HG03378 (cell line): ENCODE measurements around the gene LIMK1.
"Not testable (repeated sequence)": the region's sequence is repeated elsewhere in the genome, so short reads cannot be mapped to it uniquely, and the experiment has no call there.

Experiments used
- ATAC-seq: cut with Tn5 transposase; IDR thresholded peaks from one replicate; pipeline ENCODE4 v1.9.1; 2021; ENCODE audit warnings: mild to moderate bottlenecking, moderate library complexity; ENCODE audit not compliant: unreplicated experiment

The LIMK1 gene

DNA sequence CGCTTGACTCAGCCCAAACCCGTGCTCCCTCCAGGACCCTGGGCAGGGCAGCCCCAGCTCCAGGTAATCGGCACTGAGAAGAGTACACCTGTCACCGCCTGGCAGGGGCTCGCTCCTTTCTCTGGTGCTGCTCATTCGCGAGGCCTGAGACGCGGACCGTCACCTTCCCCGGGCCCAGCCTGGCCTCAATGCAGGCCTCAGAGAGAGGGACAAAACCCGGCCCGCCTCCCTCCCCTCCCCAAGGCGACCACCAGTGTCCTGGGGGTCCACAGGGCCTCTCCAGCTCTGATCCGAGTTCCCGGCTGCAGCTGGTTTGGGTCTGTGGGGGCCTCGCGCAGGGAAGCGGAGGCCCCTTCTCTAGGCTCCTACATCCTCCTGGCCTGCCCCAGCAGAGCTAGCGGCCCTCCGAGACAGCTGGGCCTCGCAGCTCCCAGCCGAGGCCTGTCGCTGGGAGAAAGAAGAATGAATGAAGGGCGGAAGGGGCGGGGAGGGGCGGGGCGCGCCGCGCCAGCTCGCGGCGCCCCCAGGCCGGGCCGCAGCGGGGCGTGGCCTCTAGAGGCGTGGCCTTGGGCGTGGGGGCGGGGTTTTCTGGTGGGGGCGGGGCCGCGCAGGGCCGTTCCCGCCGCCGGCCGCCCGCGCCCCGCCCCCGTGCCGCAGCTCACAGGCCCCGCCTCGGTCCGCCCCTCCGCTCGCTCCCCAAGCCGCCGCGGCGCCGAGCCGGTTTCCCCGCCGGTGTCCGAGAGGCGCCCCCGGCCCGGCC lies at the start of gene LIMK1:
TSS of gene LIMK1 (plus strand) at position 688 of the 760 bp plus-strand sequence. CDS start 187 bp downstream, outside the sequence.
- no peak for ATAC-seq

DNA sequence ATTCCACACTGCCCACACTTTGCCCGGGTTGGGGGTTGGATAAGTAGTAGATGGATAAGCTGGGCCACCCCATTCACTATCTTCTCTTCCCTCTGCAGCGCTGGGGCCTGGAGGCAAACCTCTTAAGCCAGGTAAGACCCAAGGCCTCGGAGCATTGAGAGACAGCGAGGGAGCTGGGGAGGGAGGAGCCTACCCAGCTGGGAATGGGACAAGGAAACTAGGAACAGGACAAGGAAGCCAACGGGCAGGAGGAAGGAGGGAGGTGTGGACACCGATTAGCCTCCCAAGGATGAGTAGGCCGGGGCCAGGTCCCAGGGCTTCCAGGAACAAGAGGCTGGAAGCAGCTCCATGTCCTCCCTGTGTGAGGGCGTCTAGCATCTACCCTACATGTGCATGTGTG lies 46.0 kb upstream of the LIMK1 start:
- no peak for ATAC-seq

- no peak for ATAC-seq
Observed at GRCh38 chr7:74038194-74038961, 45.2 kb upstream of the LIMK1 start.

GRCh38 chr7:74039337-74039736 lies 44.3 kb upstream of the LIMK1 start:
- no peak for ATAC-seq

GRCh38 chr7:74040101-74040790 lies 43.4 kb upstream of the LIMK1 start:
- no peak for ATAC-seq

DNA sequence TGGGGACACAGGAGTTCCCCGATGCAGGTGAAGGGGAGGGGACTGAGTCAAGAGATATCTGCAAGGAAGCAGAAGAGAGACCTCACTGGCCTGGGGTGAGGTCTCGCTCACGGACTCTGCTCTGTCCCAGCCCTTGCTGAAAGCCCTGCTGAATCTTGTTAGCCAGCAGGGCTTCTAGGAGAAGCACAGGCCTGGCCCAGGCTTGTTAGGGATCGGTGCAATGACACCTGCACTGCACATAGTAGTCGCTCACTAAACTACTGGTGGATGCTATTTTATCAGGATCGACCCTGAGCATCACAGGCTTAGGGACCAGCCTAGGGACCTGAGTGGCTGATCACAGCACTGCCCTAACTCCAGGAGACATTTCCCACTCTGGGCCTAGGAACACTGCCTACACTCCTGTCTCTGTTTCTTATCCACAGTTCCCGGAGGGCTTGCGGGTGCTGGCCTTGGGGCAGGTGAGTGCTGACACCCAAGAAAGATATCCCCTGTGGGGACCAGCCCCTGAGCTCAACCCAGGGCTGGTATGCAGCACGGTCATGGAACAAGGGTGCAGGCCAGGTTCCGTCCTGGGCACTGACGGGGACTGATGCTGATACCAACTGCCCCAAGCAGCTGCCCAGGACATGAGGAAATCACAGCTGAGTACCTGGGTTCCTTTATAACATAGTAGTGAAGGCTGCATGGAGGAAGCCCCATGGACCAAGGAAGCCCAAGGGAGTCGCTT lies 42.6 kb upstream of the LIMK1 start:
- no peak for ATAC-seq

DNA sequence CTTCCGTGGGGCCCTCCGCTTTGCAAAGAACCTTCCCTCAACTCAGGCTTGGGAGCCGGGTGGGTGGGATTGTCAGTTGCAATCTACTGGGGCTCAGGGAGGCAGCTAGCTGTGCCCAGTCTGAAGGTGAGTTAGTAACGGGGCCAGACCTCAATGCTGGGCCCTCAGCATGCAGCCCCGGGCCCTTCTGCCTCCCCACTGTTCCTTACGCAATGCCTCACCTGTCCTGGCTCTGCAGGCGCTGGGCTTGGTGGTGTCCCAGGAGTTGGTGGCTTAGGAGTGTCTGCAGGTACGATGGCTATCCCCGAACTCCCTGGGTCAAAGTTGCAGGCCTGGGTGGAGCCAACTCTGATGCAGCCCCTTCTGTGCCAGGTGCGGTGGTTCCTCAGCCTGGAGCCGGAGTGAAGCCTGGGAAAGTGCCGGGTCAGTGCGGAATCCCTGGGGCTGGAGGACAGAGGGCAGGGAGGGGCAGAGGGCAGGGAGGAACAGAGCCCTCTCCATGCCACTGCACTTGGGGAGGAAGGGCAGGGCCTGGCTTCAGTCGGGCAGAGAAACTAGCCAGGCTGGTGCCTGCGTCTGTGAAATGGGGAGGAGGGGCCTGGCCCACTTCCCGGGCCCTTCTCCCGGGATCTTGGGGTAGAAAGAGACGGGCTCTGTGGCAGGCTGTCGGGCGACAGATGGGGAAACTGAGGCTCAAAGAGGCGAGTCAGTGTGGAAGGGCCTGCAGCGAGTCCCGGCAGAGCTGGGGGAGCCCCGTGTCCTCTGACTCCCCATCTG lies 40.7 kb upstream of the LIMK1 start:
- no peak for ATAC-seq

DNA sequence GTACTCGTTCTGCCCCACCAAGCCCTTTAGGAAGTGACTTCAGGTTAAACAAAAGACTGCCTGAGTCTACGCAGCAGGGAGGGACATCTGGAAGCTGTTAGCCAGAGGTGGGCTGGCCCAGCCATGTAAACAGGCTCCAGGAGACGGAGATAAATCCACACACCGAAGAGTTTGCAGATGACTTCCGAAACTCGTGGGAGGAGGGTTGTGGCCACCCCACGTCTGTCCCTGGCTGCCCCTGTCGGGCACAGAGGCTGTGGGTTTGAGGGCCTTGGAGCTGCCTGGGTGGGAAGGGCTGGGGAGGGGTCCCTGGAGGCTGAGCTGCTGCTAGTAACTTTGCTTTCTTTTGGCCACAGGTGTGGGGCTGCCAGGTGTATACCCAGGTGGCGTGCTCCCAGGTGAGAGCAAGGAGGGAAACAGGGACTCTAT lies 40.1 kb upstream of the LIMK1 start:
- no peak for ATAC-seq

DNA sequence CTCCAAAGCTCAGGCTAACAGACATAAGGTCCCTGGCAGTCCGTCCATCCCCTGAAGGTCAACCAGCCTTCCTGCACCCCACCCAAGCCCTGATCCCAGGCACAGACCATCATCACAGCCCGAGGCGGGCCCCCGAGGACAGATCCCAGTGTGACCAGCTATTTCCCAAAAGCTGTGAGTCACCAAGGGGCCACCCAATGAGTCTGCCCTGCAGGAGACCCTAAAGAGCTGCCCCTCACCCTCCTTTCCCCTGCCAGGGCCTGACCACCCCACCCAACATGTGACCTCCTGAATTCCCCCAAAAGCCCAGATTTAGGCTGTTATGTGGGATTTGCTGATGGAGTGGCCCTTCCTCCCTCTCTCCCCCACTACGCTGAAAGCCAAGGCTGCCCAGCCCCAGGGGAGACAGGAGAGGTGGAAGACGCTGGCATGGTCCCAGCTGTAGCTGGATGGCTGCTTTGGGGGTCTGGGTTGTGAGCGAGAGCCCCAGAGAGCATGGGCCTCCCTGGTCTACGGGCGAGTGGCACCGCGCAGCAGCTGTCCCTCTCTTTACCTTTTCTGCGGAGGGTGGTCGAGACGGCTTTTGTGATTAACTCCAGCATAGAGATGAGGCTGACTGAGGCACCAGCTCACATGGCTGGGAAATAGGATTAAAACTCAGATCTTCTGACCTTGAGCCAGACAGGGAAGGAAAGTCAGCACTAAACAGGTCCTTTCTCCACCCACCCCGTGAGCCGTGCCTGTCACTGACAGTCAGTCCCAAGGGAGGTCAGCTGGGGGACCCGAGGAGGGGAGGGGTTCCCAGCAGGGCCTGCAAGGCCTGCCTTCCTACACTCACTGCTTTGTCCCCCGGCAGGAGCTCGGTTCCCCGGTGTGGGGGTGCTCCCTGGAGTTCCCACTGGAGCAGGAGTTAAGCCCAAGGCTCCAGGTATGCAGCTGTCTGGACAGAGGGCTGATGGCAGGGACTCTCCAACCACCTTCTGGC lies 38.9 kb upstream of the LIMK1 start:
- no peak for ATAC-seq

DNA sequence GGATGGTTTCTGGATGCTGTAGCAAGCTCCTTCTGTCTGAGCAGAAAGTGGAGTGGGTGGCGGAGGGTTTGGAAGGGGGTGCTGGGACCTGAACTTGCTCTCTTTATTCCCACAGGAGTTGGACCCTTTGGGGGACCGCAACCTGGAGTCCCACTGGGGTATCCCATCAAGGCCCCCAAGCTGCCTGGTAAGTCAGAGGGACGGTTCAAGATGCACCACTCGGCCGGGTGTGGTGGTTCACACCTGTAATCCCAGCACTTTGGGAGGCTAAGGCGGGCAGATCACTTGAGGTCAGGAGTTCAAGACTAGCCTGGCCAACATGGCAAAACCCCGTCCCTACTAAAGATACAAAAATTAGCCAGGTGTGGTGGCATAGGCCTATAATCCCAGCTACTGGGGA lies 37.0 kb upstream of the LIMK1 start:
- ATAC-seq: not testable (repeated sequence)

DNA sequence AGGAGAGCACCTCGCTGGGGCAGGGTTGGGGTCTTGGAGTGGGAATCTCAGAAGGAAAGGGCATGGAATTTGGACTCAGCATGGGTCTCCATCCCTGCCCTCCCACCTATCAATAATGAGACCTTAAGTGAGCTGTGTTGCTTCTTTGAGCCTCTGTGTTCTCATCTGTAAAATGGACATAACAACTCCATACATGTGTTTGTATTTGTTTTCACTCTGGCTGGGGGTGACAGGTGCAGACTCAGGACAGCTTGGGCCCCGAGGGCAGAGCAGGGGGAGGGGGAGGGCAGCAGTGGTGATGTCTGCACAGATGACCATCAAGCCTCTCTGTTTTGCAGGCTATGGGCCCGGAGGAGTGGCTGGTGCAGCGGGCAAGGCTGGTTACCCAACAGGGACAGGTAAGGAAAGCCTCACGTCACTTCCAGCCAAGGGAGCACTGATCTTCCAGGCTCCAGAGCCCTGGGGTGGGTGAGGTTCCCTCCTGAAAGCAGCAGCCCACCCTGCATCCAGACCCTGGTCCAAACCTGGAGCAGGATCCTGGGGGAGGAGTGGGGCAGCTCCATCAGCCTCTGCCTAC lies 35.7 kb upstream of the LIMK1 start:
- no peak for ATAC-seq

DNA sequence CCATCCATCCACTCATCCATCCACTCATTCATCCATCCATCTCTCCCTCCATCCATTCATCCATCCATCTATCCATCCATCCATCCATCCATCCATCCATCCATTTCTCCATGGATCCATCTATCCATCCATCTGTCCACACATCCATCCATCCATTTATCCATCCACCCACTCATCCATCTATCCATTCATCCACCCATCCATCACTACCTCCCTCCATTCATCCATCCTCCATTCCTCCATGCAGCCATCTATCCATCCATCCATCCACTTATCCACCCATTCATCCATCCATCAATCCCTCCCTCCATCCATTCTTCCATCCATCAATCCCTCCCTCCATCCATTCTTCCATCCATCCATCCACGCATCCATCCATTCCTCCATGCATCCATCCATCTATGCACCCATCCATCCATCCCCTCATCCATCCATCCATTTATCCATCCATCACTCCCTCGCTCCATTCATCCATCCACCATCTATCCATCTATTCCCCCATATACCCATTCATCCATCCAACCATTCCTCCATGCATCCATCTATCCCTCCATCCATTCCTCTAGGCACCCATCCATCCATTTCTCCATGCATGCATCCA lies 34.5 kb upstream of the LIMK1 start:
- no peak for ATAC-seq

DNA sequence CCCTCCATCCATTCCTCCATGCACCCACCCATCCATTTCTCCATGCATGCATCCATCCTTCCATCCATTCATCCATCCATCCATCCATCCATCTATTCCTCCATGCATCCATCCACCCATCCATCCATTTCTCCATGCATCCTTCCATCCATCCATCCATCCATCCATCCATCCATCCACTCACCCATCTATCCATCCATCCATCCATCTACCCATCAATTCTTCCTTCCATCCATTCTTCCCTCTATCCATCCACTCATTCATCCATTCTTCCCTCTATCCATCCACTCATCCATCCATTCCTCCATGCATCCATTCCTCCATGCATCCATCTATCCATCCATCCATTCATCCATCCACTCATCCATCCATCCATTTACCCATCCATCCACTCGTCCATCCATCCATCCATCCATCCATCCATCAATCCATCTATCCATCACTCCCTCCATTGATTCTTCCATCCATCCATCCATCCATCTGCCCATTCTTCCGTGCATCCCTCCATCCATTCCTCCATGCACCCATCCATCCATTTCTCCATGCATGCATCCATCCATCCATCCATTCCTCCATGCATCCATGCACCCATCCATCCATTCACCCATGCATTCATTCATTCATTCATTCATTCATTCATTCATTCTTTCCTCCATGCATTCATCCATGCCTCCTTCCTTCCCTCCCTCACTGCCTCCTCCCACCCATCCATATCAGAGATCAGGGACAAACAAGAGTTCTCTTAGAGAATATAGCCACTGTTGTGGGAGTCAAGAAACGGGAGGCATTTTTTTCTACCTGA lies 33.4 kb upstream of the LIMK1 start:
- no peak for ATAC-seq

GRCh38 chr7:74051193-74051592 lies 32.4 kb upstream of the LIMK1 start:
- no peak for ATAC-seq

GRCh38 chr7:74051629-74052410 lies 31.8 kb upstream of the LIMK1 start:
- no peak for ATAC-seq

GRCh38 chr7:74052628-74053027 lies 31.0 kb upstream of the LIMK1 start:
- ATAC-seq: no peak
